Neural crest cell (in vitro differentiated cells): ENCODE data around the gene FAM234A. TPM values are rescaled to one million over a fixed set of nuclear protein-coding genes. Genes with fewer than 3 reads are reported as not detected.

Experiments used
- DNase-seq: peaks from one replicate; pipeline ENCODE4 v3.0.0; 2021; ENCODE audit warnings: low read depth, mixed read lengths, low spot score
- H3K27ac Mint-ChIP-seq: one replicate; pipeline ENCODE4 v1.8.0; 2021; ENCODE audit warnings: mild to moderate bottlenecking, mixed read lengths; ENCODE audit not compliant: unreplicated experiment
- H3K27me3 Mint-ChIP-seq: 2 replicates; pipeline ENCODE4 v1.8.0; 2021; ENCODE audit warnings: low read depth, mild to moderate bottlenecking, mixed read lengths
- H3K36me3 Mint-ChIP-seq: 2 replicates; pipeline ENCODE4 v1.8.0; 2021; ENCODE audit warnings: low read depth, mild to moderate bottlenecking, mixed read lengths
- H3K4me1 Mint-ChIP-seq: 2 replicates; pipeline ENCODE4 v1.8.0; 2021; ENCODE audit warnings: mixed read lengths
- H3K4me3 Mint-ChIP-seq: one replicate; pipeline ENCODE4 v1.8.0; 2021; ENCODE audit warnings: mild to moderate bottlenecking, mixed read lengths
- H3K9me3 Mint-ChIP-seq: 2 replicates; pipeline ENCODE4 v1.8.0; 2021; ENCODE audit warnings: mixed read lengths
- CTCF ChIP-seq: fragments of 200-600 bp; sonication (generic); conservative IDR thresholded peaks from 2 replicates; pipeline ENCODE4 v1.5.0; 2021; ENCODE audit warnings: antibody characterized with exemption, mild to moderate bottlenecking
- total RNA-seq: library from RNA; stranded (reverse); gene quantifications from 2 replicates; pipeline ENCODE4 v1.2.1, GENCODE V29; 2021

FAM234A gene
- total RNA-seq, 1 donor from 2014 or later = 97.8 TPM

GRCh38 chr16:278863-279366 lies 44.3 kb downstream of the FAM234A start:
- DNase-seq = no peak
- no peak for TF ChIP-seq CTCF
- Mint-ChIP-seq H3K27me3 (peaks cover 61% of the 10 kb centered on the region), H3K27ac (no peak overlapping the region), H3K4me1 (no peaks in the 10 kb centered on the region), H3K9me3 (no peaks in the 10 kb centered on the region), H3K4me3 (peak overlapping the region; percentile 21), H3K36me3 (no peaks in the 10 kb centered on the region)

GRCh38 chr16:279531-279930 lies 44.9 kb downstream of the FAM234A start:
- no peak for TF ChIP-seq CTCF
- no peak for DNase-seq
- Mint-ChIP-seq H3K4me3 (peak overlapping the region; percentile 9), H3K4me1 (no peaks in the 10 kb centered on the region), H3K27ac (no peak overlapping the region), H3K36me3 (no peaks in the 10 kb centered on the region), H3K9me3 (no peaks in the 10 kb centered on the region), H3K27me3 (peaks cover 56% of the 10 kb centered on the region)

GRCh38 chr16:280005-280460 lies 45.4 kb downstream of the FAM234A start:
- Mint-ChIP-seq H3K9me3 (no peaks in the 10 kb centered on the region), H3K27ac (no peak overlapping the region), H3K36me3 (no peaks in the 10 kb centered on the region), H3K27me3 (peaks cover 51% of the 10 kb centered on the region), H3K4me1 (no peaks in the 10 kb centered on the region), H3K4me3 (no peak overlapping the region)
- no peak for TF ChIP-seq CTCF
- no peak for DNase-seq

GRCh38 chr16:280552-280951 lies 45.9 kb downstream of the FAM234A start, which contains the start of gene ARHGDIG:
Gene ARHGDIG, plus strand, starts transcription at chr16:280591. Its CDS starts 90 bp downstream, at chr16:280681.
- peaks cover 47% of the 10 kb centered on the region for H3K27me3 Mint-ChIP-seq
- peak within 1 kb of the TSS; percentile 69 for H3K4me3 Mint-ChIP-seq
- H3K4me1 Mint-ChIP-seq = no peaks in the 10 kb centered on the region
- no peak within 1 kb of the TSS for H3K27ac Mint-ChIP-seq
- no peak for TF ChIP-seq CTCF
- no peak for DNase-seq
- no peaks in the 10 kb centered on the region for H3K36me3 Mint-ChIP-seq
- H3K9me3 Mint-ChIP-seq = no peaks in the 10 kb centered on the region

- H3K36me3 Mint-ChIP-seq = no peaks in the 10 kb centered on the region
- no peak for TF ChIP-seq CTCF
- peak overlapping the region; percentile 69 for H3K4me3 Mint-ChIP-seq
- H3K27me3 Mint-ChIP-seq = peaks cover 46% of the 10 kb centered on the region
- no peaks in the 10 kb centered on the region for H3K9me3 Mint-ChIP-seq
- H3K27ac Mint-ChIP-seq = no peak overlapping the region
- no peak for DNase-seq
- H3K4me1 Mint-ChIP-seq = no peaks in the 10 kb centered on the region
Observed at GRCh38 chr16:280991-281659, 46.5 kb downstream of the FAM234A start.
